ENCODE results near the gene CLCN1.
A peak's percentile ranks its signal among the peaks of the same experiment; 100 is the strongest.
"Not testable (repeated sequence)": the region's sequence is repeated elsewhere in the genome, so short reads cannot be mapped to it uniquely, and the experiment has no call there.

CLCN1 gene

DNA sequence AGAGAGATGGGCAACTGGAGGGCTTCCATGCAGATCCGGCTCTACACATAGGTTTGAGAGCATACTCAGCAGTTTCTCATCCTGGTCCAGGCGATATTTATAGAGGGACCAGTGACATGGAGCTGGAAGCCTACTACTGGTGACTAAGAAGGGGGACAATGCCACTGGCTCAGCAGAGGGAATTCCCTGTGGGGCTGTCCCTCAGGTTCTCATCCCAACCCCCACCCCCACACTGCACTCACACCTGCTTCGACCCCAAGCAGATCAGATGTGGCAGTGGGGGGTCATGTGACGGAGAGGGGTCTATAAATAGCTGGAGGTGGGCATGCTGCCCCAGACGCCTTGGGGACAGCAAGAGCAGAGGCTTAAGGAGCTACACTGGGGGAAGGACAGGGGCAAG is at the start of gene CLCN1:
TSS of gene CLCN1 (plus strand) at position 336 of the 400 bp plus-strand sequence. CDS start 102 bp downstream, outside the sequence.
- DNase-seq (ENCODE audit: low read depth in 2 of 2, low spot score in 1 of 2): no peak

DNA sequence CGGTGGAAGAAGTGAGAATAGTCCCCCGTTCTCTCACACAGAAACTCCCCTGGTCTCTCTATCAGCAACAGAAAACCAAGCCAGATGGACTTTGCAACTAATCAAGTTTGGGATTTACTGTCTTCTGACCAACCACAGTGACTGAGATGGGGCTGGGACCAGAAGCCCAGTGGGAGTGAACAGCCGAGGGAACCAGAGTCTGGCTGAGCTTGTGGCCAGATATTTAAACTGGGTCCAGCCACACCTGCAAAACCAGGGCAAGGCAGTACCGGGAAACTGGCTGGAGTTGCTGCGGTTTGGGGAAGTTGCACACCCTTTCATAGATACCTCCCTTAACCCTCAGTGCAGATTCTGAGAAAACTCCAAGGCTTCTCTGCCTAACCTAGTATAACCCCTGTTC is 46.7 kb upstream of the CLCN1 start:
- DNase-seq (ENCODE audit: low read depth in 2 of 2, low spot score in 1 of 2): no peak

DNA sequence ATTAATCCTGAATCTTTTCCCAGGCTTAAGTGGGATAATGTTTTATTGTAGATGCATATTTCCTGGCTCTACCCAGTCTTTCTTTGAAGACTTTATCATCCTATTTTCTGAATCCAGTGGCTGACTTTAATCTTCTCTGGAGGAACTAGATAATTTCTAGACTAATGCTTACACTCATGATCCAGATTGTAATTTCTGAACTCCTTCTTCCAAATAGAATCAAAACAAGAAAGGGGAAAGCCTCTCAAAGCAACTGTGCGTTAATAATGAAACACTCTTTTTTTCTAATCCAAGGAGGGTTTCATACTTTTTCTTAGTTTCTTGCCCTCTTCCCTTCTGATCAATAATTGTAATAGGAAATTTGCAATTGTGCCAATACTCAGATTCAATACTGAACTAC is 44.7 kb upstream of the CLCN1 start:
- no peak for DNase-seq (ENCODE audit: low read depth in 2 of 2, low spot score in 1 of 2)

DNA sequence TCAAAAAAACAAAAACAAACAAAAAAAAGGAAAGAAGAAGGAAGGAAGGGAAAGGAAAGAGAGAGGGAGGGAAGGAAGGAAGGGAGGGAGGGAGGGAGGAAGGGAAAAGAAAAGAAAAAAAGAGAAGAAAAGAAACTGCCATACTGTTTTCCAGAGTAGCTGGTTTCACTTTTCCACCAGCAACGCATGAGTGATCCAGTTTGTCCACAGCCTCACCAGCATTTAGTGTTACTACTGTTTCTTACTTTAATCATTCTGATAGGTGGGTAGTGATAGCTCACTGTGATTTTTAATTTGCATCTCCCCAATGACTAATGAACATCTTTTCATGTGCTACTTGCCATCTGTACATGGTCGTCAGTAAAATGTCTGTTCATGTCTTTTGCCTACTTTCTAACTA is 43.0 kb upstream of the CLCN1 start:
- DNase-seq (ENCODE audit: low read depth in 2 of 2, low spot score in 1 of 2): no peak

DNA sequence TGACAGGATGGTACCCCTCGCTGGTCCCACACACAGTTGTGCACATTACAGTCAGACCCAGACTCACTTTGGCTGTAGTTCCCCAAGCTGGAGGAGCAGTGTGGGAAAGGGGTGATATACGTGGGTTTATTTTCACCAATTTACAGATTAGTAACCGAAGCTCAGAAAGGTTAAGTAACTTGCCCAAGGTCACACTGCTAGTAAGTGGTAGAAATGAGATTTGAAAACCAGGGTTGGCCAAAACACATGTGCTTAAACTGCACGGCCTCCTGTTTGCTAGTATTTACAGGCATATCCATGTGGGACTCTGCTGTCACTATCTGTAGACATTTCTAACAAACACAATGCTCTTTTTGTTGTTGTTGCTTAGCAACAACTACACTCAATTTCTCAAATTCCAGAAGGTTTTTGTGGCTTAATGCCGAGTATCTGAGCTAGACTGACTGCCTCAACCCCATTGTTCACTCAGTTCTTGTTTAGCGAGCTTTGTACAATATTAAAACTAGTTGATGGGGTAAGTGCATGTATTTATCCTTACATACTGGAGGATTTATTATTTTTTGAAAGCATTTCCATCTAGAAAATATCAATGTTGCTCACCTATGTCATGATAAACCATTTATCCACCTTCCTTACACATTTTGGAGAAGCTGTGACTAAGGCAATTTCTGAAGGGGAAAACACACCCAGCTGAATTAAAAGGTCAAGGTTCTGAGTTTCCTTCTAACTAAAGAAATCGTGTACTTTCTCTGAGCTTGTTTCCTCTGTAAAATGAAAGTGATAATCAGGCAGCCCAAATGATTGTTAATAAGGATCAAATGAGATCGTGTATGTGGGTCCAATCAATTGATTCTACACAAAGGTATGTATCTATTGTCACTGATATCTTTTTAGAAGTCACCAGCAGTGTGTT is 36.5 kb upstream of the CLCN1 start:
- no peak for DNase-seq (ENCODE audit: low read depth in 2 of 2, low spot score in 1 of 2)

DNA sequence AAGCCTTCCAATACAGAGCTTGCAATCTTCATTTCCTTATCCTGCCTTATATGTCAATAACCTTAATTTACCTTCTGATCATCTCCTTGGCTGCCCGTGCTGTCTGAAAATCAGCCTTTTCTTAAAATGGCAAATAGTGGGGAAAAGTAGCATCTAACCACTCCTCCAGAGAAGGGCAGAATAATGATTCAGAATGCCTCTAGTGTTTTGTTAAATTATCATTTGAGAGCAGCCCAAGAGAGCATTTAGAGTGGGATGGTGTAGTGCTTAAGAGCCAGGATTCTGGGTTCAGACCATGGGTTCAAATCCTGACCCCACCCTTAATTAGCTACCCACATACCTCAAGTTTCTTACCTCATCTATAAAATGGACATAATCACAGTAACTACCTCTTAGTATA is 35.8 kb upstream of the CLCN1 start:
- no peak for DNase-seq (ENCODE audit: low read depth in 2 of 2, low spot score in 1 of 2)

GRCh38 chr7:143280566-143280965 is 35.3 kb upstream of the CLCN1 start:
- no peak for DNase-seq (ENCODE audit: low read depth in 2 of 2, low spot score in 1 of 2)

- no peak for DNase-seq (ENCODE audit: low read depth in 2 of 2, low spot score in 1 of 2)
These were observed 34.4 kb upstream of the CLCN1 start for GRCh38 chr7:143281529-143281928.

DNA sequence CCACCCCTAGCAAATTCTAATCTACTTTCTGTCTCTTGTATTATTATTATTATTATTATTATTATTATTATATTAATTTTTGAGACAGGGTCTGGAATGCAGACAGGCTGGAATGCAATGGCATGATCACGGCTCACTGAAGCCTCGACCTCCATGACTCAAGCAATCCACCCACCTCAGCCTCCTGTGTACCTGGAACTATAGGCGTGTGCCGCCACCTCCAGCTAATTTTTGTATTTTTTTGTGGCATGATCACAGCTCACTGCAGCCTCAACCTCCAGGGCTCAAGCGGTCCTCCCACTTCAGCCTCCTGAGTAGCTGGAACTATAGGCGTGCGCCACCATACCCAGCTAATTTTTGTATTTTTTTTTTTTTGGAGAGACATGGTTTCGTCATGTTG is 33.8 kb upstream of the CLCN1 start:
- no peak for DNase-seq (ENCODE audit: low read depth in 2 of 2, low spot score in 1 of 2)

GRCh38 chr7:143283381-143283780 is 32.5 kb upstream of the CLCN1 start:
- DNase-seq (ENCODE audit: low read depth in 2 of 2, low spot score in 1 of 2): no peak

- no peak for DNase-seq (ENCODE audit: low read depth in 2 of 2, low spot score in 1 of 2)
These were observed 31.1 kb upstream of the CLCN1 start, which contains the start of gene TMEM139 for GRCh38 chr7:143284591-143285469. TSS of gene TMEM139 (plus strand) at chr7:143284958. CDS start at chr7:143285958, 1,000 bp downstream.

GRCh38 chr7:143285470-143285778 is 30.5 kb upstream of the CLCN1 start:
- no peak for DNase-seq (ENCODE audit: low read depth in 2 of 2, low spot score in 1 of 2)

GRCh38 chr7:143285806-143286521 is 29.9 kb upstream of the CLCN1 start:
- DNase-seq (ENCODE audit: low read depth in 2 of 2, low spot score in 1 of 2): no peak

DNA sequence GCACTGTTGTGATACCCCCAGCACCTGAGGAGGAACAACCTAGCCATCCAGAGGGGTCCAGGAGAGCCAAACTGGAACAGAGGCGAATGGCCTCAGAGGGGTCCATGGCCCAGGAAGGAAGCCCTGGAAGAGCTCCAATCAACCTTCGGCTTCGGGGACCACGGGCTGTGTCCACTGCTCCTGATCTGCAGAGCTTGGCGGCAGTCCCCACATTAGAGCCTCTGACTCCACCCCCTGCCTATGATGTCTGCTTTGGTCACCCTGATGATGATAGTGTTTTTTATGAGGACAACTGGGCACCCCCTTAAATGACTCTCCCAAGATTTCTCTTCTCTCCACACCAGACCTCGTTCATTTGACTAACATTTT is 29.4 kb upstream of the CLCN1 start:
- DNase-seq (ENCODE audit: low read depth in 2 of 2, low spot score in 1 of 2): no peak

GRCh38 chr7:143287339-143287934 is 28.5 kb upstream of the CLCN1 start:
- DNase-seq (ENCODE audit: low read depth in 2 of 2, low spot score in 1 of 2): no peak

DNA sequence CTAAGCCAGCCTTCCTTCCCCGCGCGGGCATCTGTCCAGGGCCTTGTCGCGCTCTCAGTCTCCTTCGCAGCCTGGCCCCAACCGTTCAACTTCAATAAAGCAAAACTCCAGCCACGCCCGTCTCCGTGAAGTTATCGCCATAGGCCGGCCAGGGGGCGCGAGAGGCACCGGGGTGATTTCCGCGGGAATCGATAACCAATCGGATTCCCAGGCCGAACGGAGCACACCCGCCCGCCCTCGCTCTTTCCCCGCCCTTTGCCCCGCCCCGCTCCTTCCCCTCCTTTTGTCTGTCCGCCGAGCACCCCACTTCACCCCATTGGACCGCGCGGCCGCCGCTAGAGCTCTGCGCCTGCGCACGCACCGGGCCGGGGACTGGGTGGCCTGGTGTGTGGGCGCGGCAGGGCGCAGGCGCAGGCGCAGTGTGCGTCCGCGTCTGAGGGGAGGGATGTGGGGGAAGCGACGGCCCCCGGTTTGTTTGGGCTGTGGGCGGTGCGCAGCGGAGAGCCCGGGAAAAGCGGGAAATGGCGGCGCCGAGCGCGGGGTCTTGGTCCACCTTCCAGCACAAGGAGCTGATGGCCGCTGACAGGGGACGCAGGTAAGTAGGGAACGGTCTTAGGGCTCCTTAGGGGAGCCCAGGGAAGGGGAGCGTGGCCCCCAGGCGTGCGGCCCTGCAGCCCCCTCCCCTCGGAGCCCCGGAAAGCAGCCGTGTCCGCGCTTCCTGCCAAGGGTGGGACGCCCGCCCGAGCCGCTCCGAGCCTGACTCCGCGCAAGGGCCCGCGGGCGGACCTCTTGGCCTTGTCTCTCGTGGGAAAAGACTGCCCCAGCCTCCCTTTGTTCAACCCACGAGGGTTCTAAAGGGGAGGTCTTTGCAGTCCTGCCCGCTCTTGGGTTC is 27.7 kb upstream of the CLCN1 start, which contains the start of gene CASP2:
TSS of gene CASP2 (plus strand) at position 417 of the 892 bp plus-strand sequence. CDS start at position 522, 105 bp downstream.
- DNase-seq (ENCODE audit: low read depth in 2 of 2, low spot score in 1 of 2): peak; percentile 97 to 98

DNA sequence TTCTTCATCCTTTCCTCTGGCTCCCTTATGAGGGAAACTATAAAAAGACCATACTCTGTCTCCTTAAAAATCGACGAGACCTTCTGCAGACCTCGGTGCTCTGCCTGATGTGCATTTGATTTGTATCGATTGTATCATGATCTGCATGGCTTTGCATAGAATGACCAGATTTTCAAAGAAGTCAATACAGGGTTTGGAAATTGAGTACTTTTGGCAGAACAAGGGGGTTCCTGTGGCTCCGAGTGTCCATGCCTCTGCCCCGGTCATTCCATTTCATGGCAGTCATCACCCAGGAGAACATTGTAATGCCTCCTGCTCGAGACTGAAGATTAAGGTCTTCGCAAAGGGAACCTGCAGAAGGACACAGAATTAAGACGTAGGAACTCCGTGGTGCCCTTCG is 27.1 kb upstream of the CLCN1 start:
- DNase-seq (ENCODE audit: low read depth in 2 of 2, low spot score in 1 of 2): no peak

GRCh38 chr7:143289421-143289820 is 26.5 kb upstream of the CLCN1 start:
- DNase-seq (ENCODE audit: low read depth in 2 of 2, low spot score in 1 of 2): no peak

GRCh38 chr7:143289888-143290287 is 26.0 kb upstream of the CLCN1 start:
- DNase-seq (ENCODE audit: low read depth in 2 of 2, low spot score in 1 of 2): not testable (repeated sequence)

DNA sequence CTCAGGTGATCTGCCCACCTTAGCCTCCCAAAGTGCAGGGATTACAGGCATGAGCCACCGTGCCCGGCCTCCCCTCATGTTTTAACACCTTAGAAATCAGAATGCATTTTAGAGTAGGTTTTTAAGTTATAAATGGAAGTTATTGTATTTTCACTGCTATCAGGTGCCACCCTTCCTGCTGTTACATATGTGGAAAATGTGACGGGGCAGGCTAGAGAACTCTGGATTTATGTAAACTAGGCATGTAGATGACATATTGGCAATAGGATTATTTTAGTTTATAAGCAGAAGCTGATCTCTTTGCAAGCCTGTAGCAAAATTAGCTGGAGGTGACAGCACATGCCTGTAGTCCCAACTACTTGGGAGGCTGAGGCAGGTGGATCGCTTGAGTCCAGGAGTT is 25.6 kb upstream of the CLCN1 start:
- DNase-seq (ENCODE audit: low read depth in 2 of 2, low spot score in 1 of 2): no peak
